PC-3 (cell line): ENCODE measurements around the gene PPRC1.

Source experiments
- EZH2 ChIP-seq: fragments of 300-600 bp; sonication (generic); IDR thresholded peaks from one replicate; pipeline ENCODE4 v1.6.1; 2017; ENCODE audit warnings: antibody characterized with exemption, mild to moderate bottlenecking, low read length; ENCODE audit not compliant: unreplicated experiment
- TF ChIP-seq, protein P1 (sequence below): fragments of 300-600 bp; sonication (generic); conservative IDR thresholded peaks from 2 replicates; pipeline ENCODE4 v1.5.1; 2017; ENCODE audit warnings: antibody characterized with exemption, low read depth, mild to moderate bottlenecking, low read length

DNA sequence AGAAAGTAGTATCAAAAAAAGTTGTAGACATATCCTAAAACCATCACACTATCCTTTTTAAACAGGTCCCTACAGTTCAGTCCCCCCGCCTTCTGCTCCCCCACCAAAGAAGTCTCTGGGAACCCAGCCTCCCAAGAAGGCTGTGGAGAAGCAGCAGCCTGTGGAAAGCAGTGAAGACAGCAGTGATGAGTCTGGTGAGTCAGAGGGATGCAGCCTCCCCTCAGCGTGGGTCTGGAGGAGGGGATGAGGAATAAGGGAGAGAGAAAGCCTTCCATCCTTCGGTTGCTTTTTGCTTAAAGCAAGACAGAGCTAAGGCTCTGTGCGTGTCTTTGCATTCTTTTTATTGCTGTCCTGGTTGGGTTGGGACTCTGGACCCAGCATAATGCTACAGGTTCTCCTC, 27.0 kb downstream of the PPRC1 start:
- TF ChIP-seq, protein P1, sequence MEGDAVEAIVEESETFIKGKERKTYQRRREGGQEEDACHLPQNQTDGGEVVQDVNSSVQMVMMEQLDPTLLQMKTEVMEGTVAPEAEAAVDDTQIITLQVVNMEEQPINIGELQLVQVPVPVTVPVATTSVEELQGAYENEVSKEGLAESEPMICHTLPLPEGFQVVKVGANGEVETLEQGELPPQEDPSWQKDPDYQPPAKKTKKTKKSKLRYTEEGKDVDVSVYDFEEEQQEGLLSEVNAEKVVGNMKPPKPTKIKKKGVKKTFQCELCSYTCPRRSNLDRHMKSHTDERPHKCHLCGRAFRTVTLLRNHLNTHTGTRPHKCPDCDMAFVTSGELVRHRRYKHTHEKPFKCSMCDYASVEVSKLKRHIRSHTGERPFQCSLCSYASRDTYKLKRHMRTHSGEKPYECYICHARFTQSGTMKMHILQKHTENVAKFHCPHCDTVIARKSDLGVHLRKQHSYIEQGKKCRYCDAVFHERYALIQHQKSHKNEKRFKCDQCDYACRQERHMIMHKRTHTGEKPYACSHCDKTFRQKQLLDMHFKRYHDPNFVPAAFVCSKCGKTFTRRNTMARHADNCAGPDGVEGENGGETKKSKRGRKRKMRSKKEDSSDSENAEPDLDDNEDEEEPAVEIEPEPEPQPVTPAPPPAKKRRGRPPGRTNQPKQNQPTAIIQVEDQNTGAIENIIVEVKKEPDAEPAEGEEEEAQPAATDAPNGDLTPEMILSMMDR = no peak
- no peak for TF ChIP-seq EZH2
